Neuron (in vitro differentiated cells): ENCODE results near the gene MDN1.
"Not testable (repeated sequence)": the region's sequence is repeated elsewhere in the genome, so short reads cannot be mapped to it uniquely, and the experiment has no call there.

ENCODE experiments used
- H2AFZ ChIP-seq: one replicate; pipeline ENCODE4 v1.6.1; 2013; ENCODE audit warnings: low read depth, mild to moderate bottlenecking, inconsistent platforms, low read length, moderate library complexity
- H3K27me3 ChIP-seq: one replicate; pipeline ENCODE4 v1.6.1; 2013; ENCODE audit warnings: low read length; ENCODE audit not compliant: insufficient read depth
- H3K36me3 ChIP-seq: one replicate; pipeline ENCODE4 v1.6.1; 2013; ENCODE audit warnings: low read length; ENCODE audit not compliant: insufficient read depth
- H3K4me1 ChIP-seq: one replicate; pipeline ENCODE4 v1.6.1; 2013; ENCODE audit warnings: low read length; ENCODE audit not compliant: insufficient read depth
- H3K4me3 ChIP-seq: 2 replicates; pipeline ENCODE4 v1.5.1; 2013; ENCODE audit warnings: mild to moderate bottlenecking, low read length, moderate library complexity
- H3K9me3 ChIP-seq: one replicate; pipeline ENCODE4 v1.6.1; 2013; ENCODE audit warnings: low read length

The MDN1 gene

GRCh38 chr6:89819336-89820130 lies at the start of gene MDN1:
Gene MDN1, minus strand, starts transcription at chr6:89819794. Its CDS starts 187 bp downstream, at chr6:89819607.
- Histone ChIP-seq H3K9me3 (no peaks in the 10 kb centered on the region), H3K36me3 (no peaks in the 10 kb centered on the region), H3K4me3 (peak within 1 kb of the TSS; percentile 83), H3K27me3 (no peaks in the 10 kb centered on the region), H2AFZ (peak within 1 kb of the TSS; percentile 86), H3K4me1 (peaks cover 4% of the 10 kb centered on the region)

GRCh38 chr6:89866024-89866678 lies 46.6 kb upstream of the MDN1 start:
- no peak overlapping the region for H2AFZ ChIP-seq
- H3K36me3 ChIP-seq, result peaks cover 82% of the 10 kb centered on the region
- no peaks in the 10 kb centered on the region for H3K27me3 ChIP-seq
- H3K9me3 ChIP-seq, result peaks cover 9% of the 10 kb centered on the region
- no peaks in the 10 kb centered on the region for H3K4me1 ChIP-seq
- no peak overlapping the region for H3K4me3 ChIP-seq

GRCh38 chr6:89862698-89863097 lies 43.1 kb upstream of the MDN1 start:
- Histone ChIP-seq H2AFZ (no peak overlapping the region), H3K27me3 (no peaks in the 10 kb centered on the region), H3K36me3 (peaks cover 79% of the 10 kb centered on the region), H3K9me3 (peaks cover 9% of the 10 kb centered on the region), H3K4me3 (no peak overlapping the region), H3K4me1 (no peaks in the 10 kb centered on the region)

GRCh38 chr6:89862273-89862672 lies 42.7 kb upstream of the MDN1 start:
- no peak overlapping the region for H3K4me3 ChIP-seq
- peaks cover 77% of the 10 kb centered on the region for H3K36me3 ChIP-seq
- H2AFZ ChIP-seq, result no peak overlapping the region
- peaks cover 9% of the 10 kb centered on the region for H3K9me3 ChIP-seq
- no peaks in the 10 kb centered on the region for H3K4me1 ChIP-seq
- H3K27me3 ChIP-seq, result no peaks in the 10 kb centered on the region

GRCh38 chr6:89859744-89860143 lies 40.1 kb upstream of the MDN1 start:
- no peak overlapping the region for H2AFZ ChIP-seq
- H3K4me3 ChIP-seq, result no peak overlapping the region
- no peaks in the 10 kb centered on the region for H3K27me3 ChIP-seq
- peaks cover 84% of the 10 kb centered on the region for H3K36me3 ChIP-seq
- H3K9me3 ChIP-seq, result peaks cover 9% of the 10 kb centered on the region
- no peaks in the 10 kb centered on the region for H3K4me1 ChIP-seq

- Histone ChIP-seq H3K4me3 (no peak overlapping the region), H3K4me1 (no peaks in the 10 kb centered on the region), H3K36me3 (peaks cover 78% of the 10 kb centered on the region), H3K27me3 (no peaks in the 10 kb centered on the region), H2AFZ (no peak overlapping the region), H3K9me3 (peaks cover 5% of the 10 kb centered on the region)
Measured at GRCh38 chr6:89858041-89858440, 38.4 kb upstream of the MDN1 start.

- Histone ChIP-seq H3K4me1 (no peaks in the 10 kb centered on the region), H3K4me3 (no peak overlapping the region), H3K9me3 (no peaks in the 10 kb centered on the region), H3K27me3 (no peaks in the 10 kb centered on the region), H3K36me3 (peaks cover 64% of the 10 kb centered on the region), H2AFZ (no peak overlapping the region)
Measured at GRCh38 chr6:89853068-89853467, 33.5 kb upstream of the MDN1 start.

- not testable (repeated sequence) for H3K9me3 ChIP-seq, H3K4me1 ChIP-seq
Measured at GRCh38 chr6:89847513-89847912, 27.9 kb upstream of the MDN1 start.

GRCh38 chr6:89843070-89843469 lies 23.5 kb upstream of the MDN1 start:
- H2AFZ ChIP-seq, result no peak overlapping the region
- no peaks in the 10 kb centered on the region for H3K4me1 ChIP-seq
- no peak overlapping the region for H3K4me3 ChIP-seq
- H3K36me3 ChIP-seq, result peaks cover 14% of the 10 kb centered on the region
- no peaks in the 10 kb centered on the region for H3K9me3 ChIP-seq
- no peaks in the 10 kb centered on the region for H3K27me3 ChIP-seq

More at GRCh38 chr6:89847513-89847912, 27.9 kb upstream of the MDN1 start:
- H3K4me3 ChIP-seq, H3K27me3 ChIP-seq, H2AFZ ChIP-seq: not testable (repeated sequence)
- H3K36me3 ChIP-seq, result peaks cover 29% of the 10 kb centered on the region

- Histone ChIP-seq H3K9me3 (no peaks in the 10 kb centered on the region), H3K27me3 (no peaks in the 10 kb centered on the region), H3K4me3 (no peak overlapping the region), H2AFZ (no peak overlapping the region), H3K4me1 (no peaks in the 10 kb centered on the region), H3K36me3 (peaks cover 10% of the 10 kb centered on the region)
Measured at GRCh38 chr6:89842228-89842627, 22.6 kb upstream of the MDN1 start.

GRCh38 chr6:89840538-89840937 lies 20.9 kb upstream of the MDN1 start:
- Histone ChIP-seq H3K27me3 (no peaks in the 10 kb centered on the region), H3K36me3 (peaks cover 15% of the 10 kb centered on the region), H3K4me1 (no peaks in the 10 kb centered on the region), H2AFZ (no peak overlapping the region), H3K9me3 (no peaks in the 10 kb centered on the region), H3K4me3 (no peak overlapping the region)

GRCh38 chr6:89836639-89837222 lies 17.1 kb upstream of the MDN1 start:
- Histone ChIP-seq H3K27me3 (no peaks in the 10 kb centered on the region), H3K4me1 (no peaks in the 10 kb centered on the region), H3K4me3 (no peak overlapping the region), H2AFZ (no peak overlapping the region), H3K9me3 (no peaks in the 10 kb centered on the region), H3K36me3 (peaks cover 35% of the 10 kb centered on the region)
